SK-N-MC (cell line): Measurements from ENCODE around the gene TRIM71.

Source experiments
- EZH2 ChIP-seq: fragments of 200-600 bp; sonication (generic); IDR thresholded peaks from one replicate; pipeline ENCODE4 v1.6.1; 2017; ENCODE audit warnings: antibody characterized with exemption
- POLR2AphosphoS5 ChIP-seq: IDR thresholded peaks from 2 replicates; pipeline ENCODE4 v1.6.1; 2012; ENCODE audit warnings: mild to moderate bottlenecking, low read depth, low read length, borderline replicate concordance

- TF ChIP-seq EZH2 (no peak), POLR2AphosphoS5 (no peak; the same call in 1 of the 2 replicates)
Observed at GRCh38 chr3:32865383-32865782, 47.6 kb downstream of the TRIM71 start.
